Uterus (tissue), 4 donors: ENCODE measurements around the gene EIF4E1B. TPM values are rescaled to one million over a fixed set of nuclear protein-coding genes. Genes with fewer than 3 reads are reported as not detected.
"Not testable (repeated sequence)": the region's sequence is repeated elsewhere in the genome, so short reads cannot be mapped to it uniquely, and the experiment has no call there.

Source experiments
- DNase-seq, 2 donors: peaks; one replicate each; pipeline ENCODE4 v3.0.0-alpha.2; 2019 to 2020
- H3K27ac ChIP-seq, 2 donors: fragments of 200-600 bp; sonication (generic); 1 replicate in 1 of 2; 2 replicates in 1 of 2; pipeline ENCODE4 v1.5.1; 2016 to 2018
- H3K27me3 ChIP-seq, 2 donors: fragments of 200-600 bp; sonication (generic); one replicate each; pipeline ENCODE4 v1.5.1; 2018 to 2019; ENCODE audit warnings: control low read depth in 1 of 2
- H3K36me3 ChIP-seq, 2 donors: fragments of 200-600 bp; sonication (generic); one replicate each; pipeline ENCODE4 v1.5.1; 2019; ENCODE audit warnings: control low read depth in 1 of 2
- H3K4me1 ChIP-seq, 2 donors: fragments of 200-600 bp; sonication (generic); one replicate each; pipeline ENCODE4 v1.5.1; 2018 to 2019; ENCODE audit warnings: control low read depth in 1 of 2
- H3K4me3 ChIP-seq, 2 donors: fragments of 200-600 bp; sonication (generic); 1 replicate in 1 of 2; 2 replicates in 1 of 2; pipeline ENCODE4 v1.5.1; 2018 to 2019; ENCODE audit warnings: mild to moderate bottlenecking in 1 of 2
- H3K9me3 ChIP-seq, 2 donors: fragments of 200-600 bp; sonication (generic); one replicate each; pipeline ENCODE4 v1.5.1; 2019; ENCODE audit warnings: control low read depth in 1 of 2
- CTCF ChIP-seq, 4 experiments: fragments of 200-600 bp in 2 of 4; fragments of 450-650 bp in 2 of 4; sonication (generic) in 2 of 4; IDR thresholded peaks; one replicate each; pipeline ENCODE4 v1.5.1; 2016 to 2019; ENCODE audit warnings: antibody characterized with exemption in 4 of 4, mild to moderate bottlenecking in 2 of 4, moderate library complexity in 1 of 4
- POLR2A ChIP-seq, 2 donors: fragments of 450-650 bp; IDR thresholded peaks; one replicate each; pipeline ENCODE4 v1.6.1; 2016; ENCODE audit warnings: antibody characterized with exemption in 2 of 2, mild to moderate bottlenecking in 1 of 2, moderate library complexity in 1 of 2
- intact Hi-C: fragments of 100-400 bp; cut with DNase I; formaldehyde crosslinking; loops from one replicate; pipeline ENCODE4 v1.15.1; 2023; ENCODE audit warnings: low total_unique reads
- total RNA-seq, 4 donors: library from RNA; depleted of rRNA in 3 of 4; stranded (reverse); fragments of >200 nt in 3 of 4; gene quantifications; one replicate each; pipeline versions ENCODE4 v1.1.0 to v1.2.4, GENCODE V29; 2014 to 2023
- donor health status: DM: yes; HTN: yes; CAD: no.

EIF4E1B gene
- total RNA-seq, 4 donors from 2014 or later: not detected

DNA sequence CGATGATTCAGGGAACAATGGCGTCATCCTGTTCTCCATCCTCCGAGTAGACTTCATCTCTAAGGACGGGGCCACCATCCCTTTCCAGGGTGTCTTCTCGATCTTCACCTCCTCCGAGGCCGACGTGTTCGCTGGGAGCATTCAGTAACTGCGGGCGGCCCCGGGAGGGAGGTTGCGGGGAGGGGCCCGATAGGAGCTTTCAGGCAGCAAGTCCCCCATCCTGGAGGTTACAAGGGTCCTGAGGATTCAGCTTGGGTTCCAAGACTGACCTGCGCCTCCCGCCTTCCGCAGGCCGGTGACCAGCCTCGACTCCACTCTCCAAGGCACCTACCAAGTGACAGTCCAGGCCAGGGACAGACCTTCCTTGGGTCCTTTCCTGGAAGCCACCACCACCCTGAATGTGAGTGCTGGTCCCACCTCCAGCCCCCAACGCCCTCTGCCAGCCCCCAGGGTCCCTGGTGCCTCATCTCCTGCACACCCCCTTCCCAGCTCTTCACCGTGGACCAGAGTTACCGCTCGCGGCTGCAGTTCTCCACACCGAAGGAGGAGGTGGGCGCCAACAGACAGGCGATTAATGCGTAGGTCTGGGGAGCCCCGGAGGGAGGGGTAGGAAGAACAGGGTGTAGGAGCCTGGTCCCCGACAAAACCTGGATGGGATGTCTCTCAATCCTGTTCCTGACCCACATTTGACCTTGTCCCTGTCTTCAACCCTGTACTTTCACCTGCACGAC, 41.3 kb upstream of the EIF4E1B start:
- Histone ChIP-seq H3K27ac (no peak overlapping the region), H3K4me1 (no peaks in the 10 kb centered on the region), H3K36me3 (no peaks in the 10 kb centered on the region), H3K9me3 (peaks cover 0 to 5% of the 10 kb centered on the region in 2 donors), H3K4me3 (no peak overlapping the region), H3K27me3 (no peaks in the 10 kb centered on the region)
- no peak for DNase-seq
- TF ChIP-seq POLR2A (IDR thresholded peaks at IDR 0.05) (no peak), CTCF (IDR thresholded peaks at IDR 0.05) (no peak)
- intact Hi-C loops: no loop called here

- no peak for TF ChIP-seq POLR2A (IDR thresholded peaks at IDR 0.05)
- no peak for TF ChIP-seq CTCF (IDR thresholded peaks at IDR 0.05)
- no peaks in the 10 kb centered on the region for H3K27me3 ChIP-seq
- H3K9me3 ChIP-seq: no peaks in the 10 kb centered on the region
- H3K4me3 ChIP-seq: no peak overlapping the region
- H3K27ac ChIP-seq: no peak overlapping the region
- no peak for DNase-seq
- intact Hi-C loops: no loop called here
- no peaks in the 10 kb centered on the region for H3K36me3 ChIP-seq
- H3K4me1 ChIP-seq: no peaks in the 10 kb centered on the region
Observed at GRCh38 chr5:176590035-176590717, 40.3 kb upstream of the EIF4E1B start.

GRCh38 chr5:176591667-176592066, 38.8 kb upstream of the EIF4E1B start:
- H3K27me3 ChIP-seq, H3K27ac ChIP-seq, H3K36me3 ChIP-seq, DNase-seq, H3K4me3 ChIP-seq, H3K4me1 ChIP-seq, H3K9me3 ChIP-seq, intact Hi-C loops: not testable (repeated sequence)

- no peaks in the 10 kb centered on the region for H3K36me3 ChIP-seq
- H3K9me3 ChIP-seq: no peaks in the 10 kb centered on the region
- H3K27me3 ChIP-seq: no peaks in the 10 kb centered on the region
- DNase-seq: no peak
- H3K27ac ChIP-seq: no peak overlapping the region
- H3K4me3 ChIP-seq: no peak overlapping the region
- intact Hi-C loops: no loop called here
- H3K4me1 ChIP-seq: peaks cover 0 to 10% of the 10 kb centered on the region in 2 donors
- TF ChIP-seq CTCF (IDR thresholded peaks at IDR 0.05): no peak
- TF ChIP-seq POLR2A (IDR thresholded peaks at IDR 0.05): no peak
Observed at GRCh38 chr5:176592573-176592972, 37.9 kb upstream of the EIF4E1B start.

GRCh38 chr5:176593273-176593869, 37.1 kb upstream of the EIF4E1B start:
- Histone ChIP-seq H3K27ac (no peak overlapping the region), H3K36me3 (no peaks in the 10 kb centered on the region), H3K27me3 (no peaks in the 10 kb centered on the region), H3K4me1 (peaks cover 0 to 10% of the 10 kb centered on the region in 2 donors), H3K9me3 (no peaks in the 10 kb centered on the region), H3K4me3 (no peak overlapping the region)
- intact Hi-C loops: no loop called here
- no peak for DNase-seq
- no peak for TF ChIP-seq POLR2A (IDR thresholded peaks at IDR 0.05)
- no peak for TF ChIP-seq CTCF (IDR thresholded peaks at IDR 0.05)
